HEK293 (cell line): Measurements from ENCODE around the gene CREBBP.

ENCODE experiments used
- BCL11A ChIP-seq: fragments of 450-650 bp; formaldehyde crosslinking; IDR thresholded peaks from 2 replicates; pipeline ENCODE4 v1.5.1; 2016; ENCODE audit warnings: low read depth, missing biosample characterization, missing genetic modification characterization
- PRDM1 ChIP-seq: fragments of 450-650 bp; formaldehyde crosslinking; IDR thresholded peaks from 2 replicates; pipeline ENCODE4; 2016; ENCODE audit warnings: missing biosample characterization, missing genetic modification characterization
- REPIN1 ChIP-seq: fragments of 450-650 bp; formaldehyde crosslinking; IDR thresholded peaks from 2 replicates; pipeline ENCODE4 v1.5.1; 2017; ENCODE audit warnings: missing biosample characterization, missing genetic modification characterization, low read depth
- SCRT2 ChIP-seq: fragments of 450-650 bp; formaldehyde crosslinking; IDR thresholded peaks from 2 replicates; pipeline ENCODE4 v1.5.1; 2016; ENCODE audit warnings: missing biosample characterization, missing genetic modification characterization
- SETDB1 ChIP-seq: IDR thresholded peaks from one replicate; pipeline ENCODE4 v1.6.1; 2017; ENCODE audit warnings: mild to moderate bottlenecking, low read length, moderate library complexity, mixed read lengths; ENCODE audit not compliant: insufficient read length
- TRIM28 ChIP-seq: IDR thresholded peaks from 2 replicates; pipeline ENCODE4 v1.6.1; 2011; ENCODE audit warnings: low read length, control low read depth, borderline replicate concordance
- ZBTB1 ChIP-seq: fragments of 450-650 bp; formaldehyde crosslinking; IDR thresholded peaks from 2 replicates; pipeline ENCODE4 v1.5.1; 2016; ENCODE audit warnings: missing biosample characterization, missing genetic modification characterization
- ZFP37 ChIP-seq: fragments of 450-650 bp; formaldehyde crosslinking; IDR thresholded peaks from 2 replicates; pipeline ENCODE4 v1.5.1; 2016; ENCODE audit warnings: missing biosample characterization, missing genetic modification characterization
- ZNF114 ChIP-seq: fragments of 450-650 bp; formaldehyde crosslinking; IDR thresholded peaks from 2 replicates; pipeline ENCODE4 v1.5.0; 2017; ENCODE audit warnings: missing biosample characterization, missing genetic modification characterization
- ZNF157 ChIP-seq: fragments of 450-650 bp; formaldehyde crosslinking; IDR thresholded peaks from 2 replicates; pipeline ENCODE4 v1.5.1; 2016; ENCODE audit warnings: missing biosample characterization, missing genetic modification characterization
- ZNF19 ChIP-seq: fragments of 450-650 bp; formaldehyde crosslinking; IDR thresholded peaks from 2 replicates; pipeline ENCODE4; 2016; ENCODE audit warnings: missing biosample characterization, missing genetic modification characterization, low read depth
- ZNF350 ChIP-seq: fragments of 450-650 bp; formaldehyde crosslinking; IDR thresholded peaks from 2 replicates; pipeline ENCODE4 v1.5.0; 2017; ENCODE audit warnings: missing biosample characterization, mild to moderate bottlenecking, missing genetic modification characterization
- ZNF366 ChIP-seq: fragments of 450-650 bp; formaldehyde crosslinking; conservative IDR thresholded peaks from 2 replicates; pipeline ENCODE4 v1.5.1; 2016; ENCODE audit warnings: missing biosample characterization, missing genetic modification characterization
- ZNF48 ChIP-seq: fragments of 450-650 bp; formaldehyde crosslinking; IDR thresholded peaks from 2 replicates; pipeline ENCODE4 v1.5.1; 2016; ENCODE audit warnings: missing biosample characterization, missing genetic modification characterization
- ZNF501 ChIP-seq: fragments of 450-650 bp; formaldehyde crosslinking; IDR thresholded peaks from 2 replicates; pipeline ENCODE4 v1.5.1; 2016; ENCODE audit warnings: missing biosample characterization, missing genetic modification characterization
- ZNF530 ChIP-seq: fragments of 450-650 bp; formaldehyde crosslinking; IDR thresholded peaks from 2 replicates; pipeline ENCODE4 v1.5.1; 2016; ENCODE audit warnings: low read depth, missing biosample characterization, missing genetic modification characterization
- ZNF548 ChIP-seq: fragments of 450-650 bp; formaldehyde crosslinking; IDR thresholded peaks from 2 replicates; pipeline ENCODE4 v1.5.1; 2016; ENCODE audit warnings: missing biosample characterization, missing genetic modification characterization
- ZNF660 ChIP-seq: fragments of 450-650 bp; IDR thresholded peaks from 2 replicates; pipeline ENCODE4 v1.5.1; 2018; ENCODE audit warnings: missing biosample characterization, mild to moderate bottlenecking, missing genetic modification characterization
- ZNF76 ChIP-seq: fragments of 450-650 bp; formaldehyde crosslinking; IDR thresholded peaks from 2 replicates; pipeline ENCODE4; 2016; ENCODE audit warnings: low read depth, missing biosample characterization, missing genetic modification characterization, borderline replicate concordance
- ZNF776 ChIP-seq: fragments of 450-650 bp; formaldehyde crosslinking; IDR thresholded peaks from 2 replicates; pipeline ENCODE4 v1.5.0; 2017; ENCODE audit warnings: missing biosample characterization, missing genetic modification characterization, borderline replicate concordance
- ZSCAN23 ChIP-seq: fragments of 450-650 bp; formaldehyde crosslinking; IDR thresholded peaks from 2 replicates; pipeline ENCODE4 v1.5.1; 2016; ENCODE audit warnings: missing biosample characterization, missing genetic modification characterization
- TF ChIP-seq, protein P1 (sequence below): fragments of 450-650 bp; formaldehyde crosslinking; IDR thresholded peaks from 2 replicates; pipeline ENCODE4 v1.5.1; 2016; ENCODE audit warnings: missing biosample characterization, missing genetic modification characterization
- TF ChIP-seq, protein P2 (sequence below): fragments of 450-650 bp; formaldehyde crosslinking; IDR thresholded peaks from 2 replicates; pipeline ENCODE4 v1.5.1; 2016; ENCODE audit warnings: missing biosample characterization, missing genetic modification characterization
- TF ChIP-seq, protein P3 (sequence below): fragments of 450-650 bp; formaldehyde crosslinking; IDR thresholded peaks from 2 replicates; pipeline ENCODE4 v1.5.1; 2016; ENCODE audit warnings: missing biosample characterization, missing genetic modification characterization
- TF ChIP-seq, protein P4 (sequence below): fragments of 450-650 bp; formaldehyde crosslinking; IDR thresholded peaks from 2 replicates; pipeline ENCODE4 v1.5.1; 2016; ENCODE audit warnings: missing biosample characterization, missing genetic modification characterization, borderline replicate concordance
- TF ChIP-seq, protein P5 (sequence below): fragments of 450-650 bp; formaldehyde crosslinking; conservative IDR thresholded peaks from 2 replicates; pipeline ENCODE4 v1.5.1; 2016; ENCODE audit warnings: low read depth, missing biosample characterization, missing genetic modification characterization
- TF ChIP-seq, protein P6 (sequence below): fragments of 450-650 bp; formaldehyde crosslinking; IDR thresholded peaks from 2 replicates; pipeline ENCODE4 v1.5.1; 2016; ENCODE audit warnings: missing biosample characterization, missing genetic modification characterization

Gene CREBBP

DNA sequence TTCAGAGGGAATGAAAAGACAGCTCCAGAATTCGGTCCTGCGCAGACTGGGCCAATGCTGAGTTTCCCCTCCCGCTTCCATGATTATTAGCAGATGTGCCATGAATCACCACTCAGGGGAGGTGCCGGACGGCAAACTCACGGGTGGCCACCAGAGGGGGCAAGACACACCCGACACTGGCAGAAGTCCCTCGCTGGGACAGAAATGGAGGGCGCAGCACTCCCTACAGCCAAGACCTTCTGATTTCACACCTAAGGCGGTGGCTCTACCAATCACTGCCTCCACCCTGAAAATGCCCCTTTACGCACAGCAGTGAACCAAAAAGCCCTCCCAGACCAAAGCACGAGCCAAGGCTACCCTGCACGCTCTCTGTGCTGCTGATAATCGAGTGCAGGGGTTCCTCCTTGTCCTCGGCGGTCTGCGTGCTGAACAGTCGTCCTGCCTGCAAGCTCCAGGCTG lies 190.0 kb downstream of the CREBBP start (continued):
- TF ChIP-seq ZSCAN23 (tag by site-specific recombination) (no peak), ZNF501 (tag by site-specific recombination) (no peak), TRIM28 (no peak), ZFP37 (no peak), ZNF530 (no peak), ZNF76 (tag by site-specific recombination) (no peak), ZNF776 (tag by site-specific recombination) (no peak), ZNF350 (tag by site-specific recombination) (no peak), ZNF48 (tag by site-specific recombination) (no peak), REPIN1 (no peak), SETDB1 (no peak), ZNF19 (tag by site-specific recombination) (no peak), ZNF548 (tag by site-specific recombination) (no peak), PRDM1 (tag by site-specific recombination) (no peak), ZNF157 (tag by site-specific recombination) (no peak), SCRT2 (tag by site-specific recombination) (no peak), ZNF660 (peak; percentile 81), ZBTB1 (tag by site-specific recombination) (no peak), ZNF114 (tag by site-specific recombination) (no peak), ZNF366 (tag by site-specific recombination) (0 out of 2 replicates have a peak, but pooled peaks have one; percentile 16), BCL11A (tag by site-specific recombination) (no peak)
- TF ChIP-seq, protein P1, sequence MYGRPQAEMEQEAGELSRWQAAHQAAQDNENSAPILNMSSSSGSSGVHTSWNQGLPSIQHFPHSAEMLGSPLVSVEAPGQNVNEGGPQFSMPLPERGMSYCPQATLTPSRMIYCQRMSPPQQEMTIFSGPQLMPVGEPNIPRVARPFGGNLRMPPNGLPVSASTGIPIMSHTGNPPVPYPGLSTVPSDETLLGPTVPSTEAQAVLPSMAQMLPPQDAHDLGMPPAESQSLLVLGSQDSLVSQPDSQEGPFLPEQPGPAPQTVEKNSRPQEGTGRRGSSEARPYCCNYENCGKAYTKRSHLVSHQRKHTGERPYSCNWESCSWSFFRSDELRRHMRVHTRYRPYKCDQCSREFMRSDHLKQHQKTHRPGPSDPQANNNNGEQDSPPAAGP (tag by site-specific recombination): peak; percentile 77
- TF ChIP-seq, protein P2, sequence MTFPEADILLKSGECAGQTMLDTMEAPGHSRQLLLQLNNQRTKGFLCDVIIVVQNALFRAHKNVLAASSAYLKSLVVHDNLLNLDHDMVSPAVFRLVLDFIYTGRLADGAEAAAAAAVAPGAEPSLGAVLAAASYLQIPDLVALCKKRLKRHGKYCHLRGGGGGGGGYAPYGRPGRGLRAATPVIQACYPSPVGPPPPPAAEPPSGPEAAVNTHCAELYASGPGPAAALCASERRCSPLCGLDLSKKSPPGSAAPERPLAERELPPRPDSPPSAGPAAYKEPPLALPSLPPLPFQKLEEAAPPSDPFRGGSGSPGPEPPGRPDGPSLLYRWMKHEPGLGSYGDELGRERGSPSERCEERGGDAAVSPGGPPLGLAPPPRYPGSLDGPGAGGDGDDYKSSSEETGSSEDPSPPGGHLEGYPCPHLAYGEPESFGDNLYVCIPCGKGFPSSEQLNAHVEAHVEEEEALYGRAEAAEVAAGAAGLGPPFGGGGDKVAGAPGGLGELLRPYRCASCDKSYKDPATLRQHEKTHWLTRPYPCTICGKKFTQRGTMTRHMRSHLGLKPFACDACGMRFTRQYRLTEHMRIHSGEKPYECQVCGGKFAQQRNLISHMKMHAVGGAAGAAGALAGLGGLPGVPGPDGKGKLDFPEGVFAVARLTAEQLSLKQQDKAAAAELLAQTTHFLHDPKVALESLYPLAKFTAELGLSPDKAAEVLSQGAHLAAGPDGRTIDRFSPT (tag by site-specific recombination): no peak
- TF ChIP-seq, protein P3, sequence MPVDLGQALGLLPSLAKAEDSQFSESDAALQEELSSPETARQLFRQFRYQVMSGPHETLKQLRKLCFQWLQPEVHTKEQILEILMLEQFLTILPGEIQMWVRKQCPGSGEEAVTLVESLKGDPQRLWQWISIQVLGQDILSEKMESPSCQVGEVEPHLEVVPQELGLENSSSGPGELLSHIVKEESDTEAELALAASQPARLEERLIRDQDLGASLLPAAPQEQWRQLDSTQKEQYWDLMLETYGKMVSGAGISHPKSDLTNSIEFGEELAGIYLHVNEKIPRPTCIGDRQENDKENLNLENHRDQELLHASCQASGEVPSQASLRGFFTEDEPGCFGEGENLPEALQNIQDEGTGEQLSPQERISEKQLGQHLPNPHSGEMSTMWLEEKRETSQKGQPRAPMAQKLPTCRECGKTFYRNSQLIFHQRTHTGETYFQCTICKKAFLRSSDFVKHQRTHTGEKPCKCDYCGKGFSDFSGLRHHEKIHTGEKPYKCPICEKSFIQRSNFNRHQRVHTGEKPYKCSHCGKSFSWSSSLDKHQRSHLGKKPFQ (tag by site-specific recombination): no peak
- TF ChIP-seq, protein P4, sequence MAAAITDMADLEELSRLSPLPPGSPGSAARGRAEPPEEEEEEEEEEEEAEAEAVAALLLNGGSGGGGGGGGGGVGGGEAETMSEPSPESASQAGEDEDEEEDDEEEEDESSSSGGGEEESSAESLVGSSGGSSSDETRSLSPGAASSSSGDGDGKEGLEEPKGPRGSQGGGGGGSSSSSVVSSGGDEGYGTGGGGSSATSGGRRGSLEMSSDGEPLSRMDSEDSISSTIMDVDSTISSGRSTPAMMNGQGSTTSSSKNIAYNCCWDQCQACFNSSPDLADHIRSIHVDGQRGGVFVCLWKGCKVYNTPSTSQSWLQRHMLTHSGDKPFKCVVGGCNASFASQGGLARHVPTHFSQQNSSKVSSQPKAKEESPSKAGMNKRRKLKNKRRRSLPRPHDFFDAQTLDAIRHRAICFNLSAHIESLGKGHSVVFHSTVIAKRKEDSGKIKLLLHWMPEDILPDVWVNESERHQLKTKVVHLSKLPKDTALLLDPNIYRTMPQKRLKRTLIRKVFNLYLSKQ: no peak
- TF ChIP-seq, protein P5, sequence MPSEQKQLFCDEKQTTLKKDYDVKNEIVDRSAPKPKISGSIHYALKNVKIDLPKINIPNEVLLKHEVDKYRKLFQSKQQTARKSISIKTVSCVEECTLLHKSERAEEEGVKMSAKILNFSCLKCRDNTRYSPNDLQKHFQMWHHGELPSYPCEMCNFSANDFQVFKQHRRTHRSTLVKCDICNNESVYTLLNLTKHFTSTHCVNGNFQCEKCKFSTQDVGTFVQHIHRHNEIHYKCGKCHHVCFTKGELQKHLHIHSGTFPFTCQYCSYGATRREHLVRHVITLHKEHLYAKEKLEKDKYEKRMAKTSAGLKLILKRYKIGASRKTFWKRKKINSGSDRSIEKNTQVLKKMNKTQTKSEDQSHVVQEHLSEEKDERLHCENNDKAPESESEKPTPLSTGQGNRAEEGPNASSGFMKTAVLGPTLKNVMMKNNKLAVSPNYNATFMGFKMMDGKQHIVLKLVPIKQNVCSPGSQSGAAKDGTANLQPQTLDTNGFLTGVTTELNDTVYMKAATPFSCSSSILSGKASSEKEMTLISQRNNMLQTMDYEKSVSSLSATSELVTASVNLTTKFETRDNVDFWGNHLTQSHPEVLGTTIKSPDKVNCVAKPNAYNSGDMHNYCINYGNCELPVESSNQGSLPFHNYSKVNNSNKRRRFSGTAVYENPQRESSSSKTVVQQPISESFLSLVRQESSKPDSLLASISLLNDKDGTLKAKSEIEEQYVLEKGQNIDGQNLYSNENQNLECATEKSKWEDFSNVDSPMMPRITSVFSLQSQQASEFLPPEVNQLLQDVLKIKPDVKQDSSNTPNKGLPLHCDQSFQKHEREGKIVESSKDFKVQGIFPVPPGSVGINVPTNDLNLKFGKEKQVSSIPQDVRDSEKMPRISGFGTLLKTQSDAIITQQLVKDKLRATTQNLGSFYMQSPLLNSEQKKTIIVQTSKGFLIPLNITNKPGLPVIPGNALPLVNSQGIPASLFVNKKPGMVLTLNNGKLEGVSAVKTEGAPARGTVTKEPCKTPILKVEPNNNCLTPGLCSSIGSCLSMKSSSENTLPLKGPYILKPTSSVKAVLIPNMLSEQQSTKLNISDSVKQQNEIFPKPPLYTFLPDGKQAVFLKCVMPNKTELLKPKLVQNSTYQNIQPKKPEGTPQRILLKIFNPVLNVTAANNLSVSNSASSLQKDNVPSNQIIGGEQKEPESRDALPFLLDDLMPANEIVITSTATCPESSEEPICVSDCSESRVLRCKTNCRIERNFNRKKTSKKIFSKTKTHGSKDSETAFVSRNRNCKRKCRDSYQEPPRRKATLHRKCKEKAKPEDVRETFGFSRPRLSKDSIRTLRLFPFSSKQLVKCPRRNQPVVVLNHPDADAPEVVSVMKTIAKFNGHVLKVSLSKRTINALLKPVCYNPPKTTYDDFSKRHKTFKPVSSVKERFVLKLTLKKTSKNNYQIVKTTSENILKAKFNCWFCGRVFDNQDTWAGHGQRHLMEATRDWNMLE (tag by site-specific recombination): no peak
- TF ChIP-seq, protein P6, sequence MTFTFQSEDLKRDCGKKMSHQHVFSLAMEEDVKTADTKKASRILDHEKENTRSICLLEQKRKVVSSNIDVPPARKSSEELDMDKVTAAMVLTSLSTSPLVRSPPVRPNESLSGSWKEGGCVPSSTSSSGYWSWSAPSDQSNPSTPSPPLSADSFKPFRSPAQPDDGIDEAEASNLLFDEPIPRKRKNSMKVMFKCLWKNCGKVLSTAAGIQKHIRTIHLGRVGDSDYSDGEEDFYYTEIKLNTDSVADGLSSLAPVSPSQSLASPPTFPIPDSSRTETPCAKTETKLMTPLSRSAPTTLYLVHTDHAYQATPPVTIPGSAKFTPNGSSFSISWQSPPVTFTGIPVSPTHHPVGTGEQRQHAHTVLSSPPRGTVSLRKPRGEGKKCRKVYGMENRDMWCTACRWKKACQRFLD (tag by site-specific recombination): no peak
